HepG2 (cell line): Measurements from ENCODE around the gene ENG. TPM values are rescaled to one million over a fixed set of nuclear protein-coding genes. Genes with fewer than 3 reads are reported as not detected.
A peak's percentile ranks its signal among the peaks of the same experiment; 100 is the strongest.

Experiments
- ESRRA ChIP-seq: sonication (generic); formaldehyde crosslinking; IDR thresholded peaks from 2 replicates; pipeline ENCODE4 v1.5.1; 2020; ENCODE audit warnings: mild to moderate bottlenecking, low read depth, missing genetic modification reagents
- MAZ ChIP-seq, 2 experiments: sonication (generic) in 1 of 2; formaldehyde crosslinking in 1 of 2; IDR thresholded peaks; 2 replicates each; pipeline versions ENCODE4 v1.5.0 to v1.6.1; 2012 to 2020; ENCODE audit warnings: low read depth in 2 of 2, mild to moderate bottlenecking in 2 of 2, borderline replicate concordance in 1 of 2, improper control_type of control experiment in 1 of 2, low read length in 1 of 2, missing genetic modification reagents in 1 of 2, moderate library complexity in 1 of 2
- MEIS1 ChIP-seq: sonication (generic); formaldehyde crosslinking; IDR thresholded peaks from 2 replicates; pipeline ENCODE4 v1.9.0; 2021; ENCODE audit warnings: mild to moderate bottlenecking, missing genetic modification reagents, moderate library complexity, borderline replicate concordance
- NONO ChIP-seq, 2 experiments: fragments of 450-650 bp in 1 of 2; sonication (generic) in 1 of 2; formaldehyde crosslinking in 1 of 2; IDR thresholded peaks in 1 of 2; conservative IDR thresholded peaks in 1 of 2; 2 replicates each; pipeline versions ENCODE4 v1.6.1 to v1.8.0; 2017 to 2022; ENCODE audit warnings: mild to moderate bottlenecking in 1 of 2, missing genetic modification reagents in 1 of 2, moderate library complexity in 1 of 2
- PAWR ChIP-seq: sonication (generic); formaldehyde crosslinking; IDR thresholded peaks from 2 replicates; pipeline ENCODE4 v1.4.0; 2020; ENCODE audit warnings: missing genetic modification reagents, mild to moderate bottlenecking, borderline replicate concordance
- ZNF350 ChIP-seq: sonication (generic); formaldehyde crosslinking; IDR thresholded peaks from 2 replicates; pipeline ENCODE4 v1.4.0; 2020; ENCODE audit warnings: mild to moderate bottlenecking, low read depth, missing genetic modification reagents, borderline replicate concordance
- ZNF451 ChIP-seq: sonication (generic); formaldehyde crosslinking; IDR thresholded peaks from 2 replicates; pipeline ENCODE4 v1.5.0; 2020; ENCODE audit warnings: mild to moderate bottlenecking, missing genetic modification reagents
- ZNF468 ChIP-seq: sonication (generic); formaldehyde crosslinking; IDR thresholded peaks from 2 replicates; pipeline ENCODE4 v1.8.0; 2022; ENCODE audit warnings: mild to moderate bottlenecking, moderate library complexity, missing genetic modification reagents
- ZNF556 ChIP-seq: sonication (generic); formaldehyde crosslinking; IDR thresholded peaks from 2 replicates; pipeline ENCODE4 v1.4.0; 2020; ENCODE audit warnings: mild to moderate bottlenecking, missing genetic modification reagents, borderline replicate concordance
- ZNF792 ChIP-seq: IDR thresholded peaks from 2 replicates; pipeline ENCODE4 v1.6.1; 2016
- polyA plus RNA-seq, 8 experiments: library from polyadenylated mRNA; depleted of rRNA in 3 of 8; stranded (reverse) in 7 of 8; unstranded in 1 of 8; fragments of >200 nt; fragmentation: Illumina TruSeq in 4 of 8; extraction: Trizol in 4 of 8; gene quantifications; 2 replicates each; pipeline versions ENCODE4 v1.2.1 to v1.2.3, GENCODE V29; 2011 to 2016; ENCODE audit warnings: low read depth in 4 of 8, missing spikeins in 1 of 8, mixed read lengths in 1 of 8; ENCODE audit not compliant: insufficient read depth in 1 of 8
- total RNA-seq, 5 experiments: library from RNA; depleted of rRNA; stranded (reverse); fragments of >200 nt; fragmentation: Illumina TruSeq; extraction: Trizol; gene quantifications; 2 replicates each; pipeline ENCODE4 v1.2.3, GENCODE V29; 2016; ENCODE audit warnings: low read depth in 1 of 5
- TF ChIP-seq, protein P1 (sequence below), 2 experiments: fragments of 450-650 bp in 1 of 2; sonication (generic) in 1 of 2; formaldehyde crosslinking in 1 of 2; IDR thresholded peaks; 2 replicates each; pipeline versions ENCODE4 v1.6.1 to v1.8.0; 2016 to 2022; ENCODE audit warnings: antibody characterized with exemption in 1 of 2, mild to moderate bottlenecking in 1 of 2, missing genetic modification reagents in 1 of 2
- TF ChIP-seq, protein P2 (sequence below): IDR thresholded peaks from 2 replicates; pipeline ENCODE4 v1.4.0; 2020; ENCODE audit warnings: mild to moderate bottlenecking, missing genetic modification reagents

ENG gene
- total and polyA plus RNA-seq, 2 of the 13 experiments (the other 11 are each of a cell fraction or from before 2014, with no cell fraction given) = 0.02 to 1.1 TPM

DNA sequence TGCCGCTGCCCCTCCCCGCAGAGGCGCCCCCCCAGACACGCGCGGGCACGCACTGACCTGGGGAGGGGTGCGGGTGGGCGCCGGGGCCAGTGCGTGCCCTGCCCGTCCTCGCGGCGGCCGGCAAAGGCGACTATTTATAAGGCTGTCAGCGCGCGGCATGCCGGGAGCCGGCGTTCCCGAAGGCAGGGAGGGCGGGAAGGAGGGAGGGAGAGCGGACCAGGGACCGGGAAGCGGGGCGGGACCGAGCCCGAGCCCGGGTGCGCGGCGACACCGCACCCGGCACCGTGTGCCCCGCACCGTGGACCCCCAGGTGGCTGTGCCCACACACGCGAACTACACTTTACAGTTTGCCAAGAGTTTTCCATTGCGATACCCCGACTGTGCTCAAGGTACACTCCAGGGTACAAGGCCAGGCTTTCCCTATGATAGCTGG, 23.1 kb upstream of the ENG start, which contains the start of gene AK1 (continued):
- TF ChIP-seq ESRRA (CRISPR knock-in tag) (0 out of 2 replicates have a peak, but pooled peaks have one; percentile 26), PAWR (CRISPR knock-in tag) (0 out of 2 replicates have a peak, but pooled peaks have one; percentile 46), ZNF556 (CRISPR knock-in tag) (0 out of 2 replicates have a peak, but pooled peaks have one; percentile 17), ZNF451 (CRISPR knock-in tag) (0 out of 2 replicates have a peak, but pooled peaks have one; percentile 21), ZNF468 (CRISPR knock-in tag) (no peak), MEIS1 (CRISPR knock-in tag) (peak; percentile 29; the same call in 1 of the 2 replicates), MAZ (IDR thresholded peaks at IDR 0.05; ENCODE audit: borderline replicate concordance, low read depth, low read length) (peak; percentile 42; the same call in 1 of the 2 replicates), MAZ (CRISPR knock-in tag; IDR thresholded peaks at IDR 0.05; ENCODE audit: low read depth) (peak; percentile 85), ZNF350 (CRISPR knock-in tag) (0 out of 2 replicates have a peak, but pooled peaks have one; percentile 42), ZNF792 (no peak), NONO (IDR thresholded peaks at IDR 0.05) (no peak), NONO (CRISPR knock-in tag; conservative IDR thresholded peaks at IDR 0.05) (peak; percentile 85)
- TF ChIP-seq, protein P1, sequence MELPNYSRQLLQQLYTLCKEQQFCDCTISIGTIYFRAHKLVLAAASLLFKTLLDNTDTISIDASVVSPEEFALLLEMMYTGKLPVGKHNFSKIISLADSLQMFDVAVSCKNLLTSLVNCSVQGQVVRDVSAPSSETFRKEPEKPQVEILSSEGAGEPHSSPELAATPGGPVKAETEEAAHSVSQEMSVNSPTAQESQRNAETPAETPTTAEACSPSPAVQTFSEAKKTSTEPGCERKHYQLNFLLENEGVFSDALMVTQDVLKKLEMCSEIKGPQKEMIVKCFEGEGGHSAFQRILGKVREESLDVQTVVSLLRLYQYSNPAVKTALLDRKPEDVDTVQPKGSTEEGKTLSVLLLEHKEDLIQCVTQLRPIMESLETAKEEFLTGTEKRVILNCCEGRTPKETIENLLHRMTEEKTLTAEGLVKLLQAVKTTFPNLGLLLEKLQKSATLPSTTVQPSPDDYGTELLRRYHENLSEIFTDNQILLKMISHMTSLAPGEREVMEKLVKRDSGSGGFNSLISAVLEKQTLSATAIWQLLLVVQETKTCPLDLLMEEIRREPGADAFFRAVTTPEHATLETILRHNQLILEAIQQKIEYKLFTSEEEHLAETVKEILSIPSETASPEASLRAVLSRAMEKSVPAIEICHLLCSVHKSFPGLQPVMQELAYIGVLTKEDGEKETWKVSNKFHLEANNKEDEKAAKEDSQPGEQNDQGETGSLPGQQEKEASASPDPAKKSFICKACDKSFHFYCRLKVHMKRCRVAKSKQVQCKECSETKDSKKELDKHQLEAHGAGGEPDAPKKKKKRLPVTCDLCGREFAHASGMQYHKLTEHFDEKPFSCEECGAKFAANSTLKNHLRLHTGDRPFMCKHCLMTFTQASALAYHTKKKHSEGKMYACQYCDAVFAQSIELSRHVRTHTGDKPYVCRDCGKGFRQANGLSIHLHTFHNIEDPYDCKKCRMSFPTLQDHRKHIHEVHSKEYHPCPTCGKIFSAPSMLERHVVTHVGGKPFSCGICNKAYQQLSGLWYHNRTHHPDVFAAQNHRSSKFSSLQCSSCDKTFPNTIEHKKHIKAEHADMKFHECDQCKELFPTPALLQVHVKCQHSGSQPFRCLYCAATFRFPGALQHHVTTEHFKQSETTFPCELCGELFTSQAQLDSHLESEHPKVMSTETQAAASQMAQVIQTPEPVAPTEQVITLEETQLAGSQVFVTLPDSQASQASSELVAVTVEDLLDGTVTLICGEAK (IDR thresholded peaks at IDR 0.05) = no peak
- TF ChIP-seq, protein P1 (CRISPR knock-in tag; IDR thresholded peaks at IDR 0.05) = 0 out of 2 replicates have a peak, but pooled peaks have one; percentile 7
- TF ChIP-seq, protein P2, sequence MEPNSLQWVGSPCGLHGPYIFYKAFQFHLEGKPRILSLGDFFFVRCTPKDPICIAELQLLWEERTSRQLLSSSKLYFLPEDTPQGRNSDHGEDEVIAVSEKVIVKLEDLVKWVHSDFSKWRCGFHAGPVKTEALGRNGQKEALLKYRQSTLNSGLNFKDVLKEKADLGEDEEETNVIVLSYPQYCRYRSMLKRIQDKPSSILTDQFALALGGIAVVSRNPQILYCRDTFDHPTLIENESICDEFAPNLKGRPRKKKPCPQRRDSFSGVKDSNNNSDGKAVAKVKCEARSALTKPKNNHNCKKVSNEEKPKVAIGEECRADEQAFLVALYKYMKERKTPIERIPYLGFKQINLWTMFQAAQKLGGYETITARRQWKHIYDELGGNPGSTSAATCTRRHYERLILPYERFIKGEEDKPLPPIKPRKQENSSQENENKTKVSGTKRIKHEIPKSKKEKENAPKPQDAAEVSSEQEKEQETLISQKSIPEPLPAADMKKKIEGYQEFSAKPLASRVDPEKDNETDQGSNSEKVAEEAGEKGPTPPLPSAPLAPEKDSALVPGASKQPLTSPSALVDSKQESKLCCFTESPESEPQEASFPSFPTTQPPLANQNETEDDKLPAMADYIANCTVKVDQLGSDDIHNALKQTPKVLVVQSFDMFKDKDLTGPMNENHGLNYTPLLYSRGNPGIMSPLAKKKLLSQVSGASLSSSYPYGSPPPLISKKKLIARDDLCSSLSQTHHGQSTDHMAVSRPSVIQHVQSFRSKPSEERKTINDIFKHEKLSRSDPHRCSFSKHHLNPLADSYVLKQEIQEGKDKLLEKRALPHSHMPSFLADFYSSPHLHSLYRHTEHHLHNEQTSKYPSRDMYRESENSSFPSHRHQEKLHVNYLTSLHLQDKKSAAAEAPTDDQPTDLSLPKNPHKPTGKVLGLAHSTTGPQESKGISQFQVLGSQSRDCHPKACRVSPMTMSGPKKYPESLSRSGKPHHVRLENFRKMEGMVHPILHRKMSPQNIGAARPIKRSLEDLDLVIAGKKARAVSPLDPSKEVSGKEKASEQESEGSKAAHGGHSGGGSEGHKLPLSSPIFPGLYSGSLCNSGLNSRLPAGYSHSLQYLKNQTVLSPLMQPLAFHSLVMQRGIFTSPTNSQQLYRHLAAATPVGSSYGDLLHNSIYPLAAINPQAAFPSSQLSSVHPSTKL (CRISPR knock-in tag) = no peak; the same call in 1 of the 2 replicates
